ENCODE results near the gene ALPL. TPM values are rescaled to one million over a fixed set of nuclear protein-coding genes. Genes with fewer than 3 reads are reported as not detected.

ALPL gene
- total and polyA plus RNA-seq, 4 donors, result 3.3 to 93.1 (median 40.7) TPM

DNA sequence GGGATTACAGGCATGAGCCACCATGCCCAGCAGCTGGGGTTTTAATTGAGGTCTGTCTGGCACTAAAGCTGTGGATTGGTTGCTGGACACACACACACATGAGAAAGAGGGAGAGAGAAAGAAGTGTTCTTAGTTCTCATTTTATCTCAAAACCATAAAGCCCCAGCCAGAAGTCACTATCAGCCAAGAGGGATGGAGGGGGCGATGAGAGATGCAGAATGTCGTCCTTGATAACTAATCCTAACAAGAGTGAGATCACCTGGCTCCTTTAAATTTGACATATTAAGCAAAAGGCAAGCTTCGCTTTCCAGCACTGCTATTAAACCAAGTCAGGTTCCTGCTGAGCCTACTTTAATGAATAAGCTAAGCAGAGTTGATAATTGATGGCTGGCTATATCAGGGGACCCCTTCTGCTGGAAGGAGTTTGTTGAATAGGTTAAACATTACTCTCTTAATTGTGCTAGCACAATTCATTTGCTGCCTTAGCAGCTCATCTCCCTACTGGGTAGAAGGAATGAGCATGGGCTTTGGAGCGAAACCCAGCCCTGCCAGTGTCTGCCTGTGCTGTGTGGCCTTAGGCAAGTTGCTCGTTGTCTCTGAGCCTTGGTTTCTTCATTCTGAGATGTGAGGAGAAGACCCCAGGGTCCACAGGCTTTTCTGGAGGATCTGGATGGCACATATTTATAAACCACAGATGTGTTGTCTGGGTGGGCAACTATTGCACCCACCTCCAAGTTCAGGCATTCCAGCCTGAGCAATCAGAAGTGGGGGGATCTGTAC lies 50.8 kb downstream of the ALPL start:
- WGBS, result 90% methylated on average over 5 of the region's 5 CpGs
- no peaks in the 10 kb centered on the region for H3K9me3 ChIP-seq (ENCODE audit: control insufficient read depth in 4 of 4, low read length in 3 of 4)
- H3K27me3 ChIP-seq (ENCODE audit: control insufficient read depth in 4 of 4, insufficient read depth in 4 of 4, low read length in 3 of 4), result no peaks in the 10 kb centered on the region
- H3K4me3 ChIP-seq (ENCODE audit: low read depth in 1 of 3, low read length in 3 of 3), result no peak overlapping the region
- H3K9ac ChIP-seq (ENCODE audit: low read depth in 1 of 2, low read length in 2 of 2), result no peak overlapping the region
- TF ChIP-seq REST (IDR thresholded peaks at IDR 0.05), result no peak
- TF ChIP-seq GABPA (IDR thresholded peaks at IDR 0.05 in 1 of 2, conservative IDR thresholded peaks at IDR 0.05 in 1 of 2), result no peak
- no peak for DNase-seq (ENCODE audit: low spot score)
- no peak overlapping the region for H3K27ac ChIP-seq (ENCODE audit: low read depth in 1 of 2, low read length in 2 of 2)
- H3K36me3 ChIP-seq (ENCODE audit: control insufficient read depth in 4 of 4, insufficient read depth in 3 of 4, low read depth in 1 of 4, low read length in 3 of 4), result peaks cover 2 to 39% (median 19%) of the 10 kb centered on the region in 4 donors
- no peaks in the 10 kb centered on the region for H3K4me1 ChIP-seq (ENCODE audit: control insufficient read depth in 4 of 4, insufficient read depth in 4 of 4, low read length in 3 of 4)

DNA sequence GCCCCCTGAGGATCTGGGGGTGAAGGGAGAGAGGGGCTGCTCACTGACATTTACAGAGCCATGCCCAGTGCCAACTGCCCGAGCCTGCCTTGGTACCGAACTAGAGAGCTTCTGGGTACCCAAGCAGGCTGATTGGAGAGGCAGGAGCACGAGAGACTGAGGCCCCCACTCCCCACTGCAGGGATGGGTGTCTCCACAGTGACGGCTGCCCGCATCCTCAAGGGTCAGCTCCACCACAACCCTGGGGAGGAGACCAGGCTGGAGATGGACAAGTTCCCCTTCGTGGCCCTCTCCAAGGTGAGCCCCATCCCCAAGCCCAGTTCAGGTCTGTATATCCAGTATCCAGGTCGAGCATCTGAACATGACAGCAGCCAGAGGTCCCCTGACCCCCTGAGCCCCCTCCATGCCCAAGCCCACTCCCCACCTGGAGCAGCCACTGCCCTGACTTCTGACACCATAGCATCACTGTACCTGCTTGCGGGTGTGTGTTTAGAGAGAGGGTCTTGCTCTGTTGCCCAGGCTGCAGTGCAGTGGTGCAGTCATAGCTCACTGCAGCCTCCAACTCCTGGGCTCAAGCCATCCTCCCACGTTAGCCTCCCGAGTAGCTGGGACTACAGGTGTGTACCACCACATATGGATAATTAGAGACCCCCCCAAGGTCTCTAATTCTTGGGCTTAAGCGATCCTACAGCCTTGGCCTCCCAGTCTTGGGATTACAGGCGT lies 51.9 kb downstream of the ALPL start:
- no peak for DNase-seq (ENCODE audit: low spot score)
- 95% methylated on average over 12 of the region's 12 CpGs for WGBS

More for the DNA sequence above, 51.9 kb downstream of the ALPL start:
- Histone ChIP-seq H3K9ac (ENCODE audit: low read depth in 1 of 2, low read length in 2 of 2) (no peak overlapping the region), H3K36me3 (ENCODE audit: control insufficient read depth in 4 of 4, insufficient read depth in 3 of 4, low read depth in 1 of 4, low read length in 3 of 4) (peaks cover 2 to 39% (median 20%) of the 10 kb centered on the region in 4 donors), H3K4me1 (ENCODE audit: control insufficient read depth in 4 of 4, insufficient read depth in 4 of 4, low read length in 3 of 4) (no peaks in the 10 kb centered on the region), H3K4me3 (ENCODE audit: low read depth in 1 of 3, low read length in 3 of 3) (no peak overlapping the region), H3K27me3 (ENCODE audit: control insufficient read depth in 4 of 4, insufficient read depth in 4 of 4, low read length in 3 of 4) (no peaks in the 10 kb centered on the region), H3K9me3 (ENCODE audit: control insufficient read depth in 4 of 4, low read length in 3 of 4) (no peaks in the 10 kb centered on the region), H3K27ac (ENCODE audit: low read depth in 1 of 2, low read length in 2 of 2) (no peak overlapping the region)
- no peak for TF ChIP-seq HNF4A (conservative IDR thresholded peaks at IDR 0.05)
- no peak for TF ChIP-seq EGR1 (IDR thresholded peaks at IDR 0.05; ENCODE audit: low read depth in 2 of 2)
- TF ChIP-seq, protein P1, sequence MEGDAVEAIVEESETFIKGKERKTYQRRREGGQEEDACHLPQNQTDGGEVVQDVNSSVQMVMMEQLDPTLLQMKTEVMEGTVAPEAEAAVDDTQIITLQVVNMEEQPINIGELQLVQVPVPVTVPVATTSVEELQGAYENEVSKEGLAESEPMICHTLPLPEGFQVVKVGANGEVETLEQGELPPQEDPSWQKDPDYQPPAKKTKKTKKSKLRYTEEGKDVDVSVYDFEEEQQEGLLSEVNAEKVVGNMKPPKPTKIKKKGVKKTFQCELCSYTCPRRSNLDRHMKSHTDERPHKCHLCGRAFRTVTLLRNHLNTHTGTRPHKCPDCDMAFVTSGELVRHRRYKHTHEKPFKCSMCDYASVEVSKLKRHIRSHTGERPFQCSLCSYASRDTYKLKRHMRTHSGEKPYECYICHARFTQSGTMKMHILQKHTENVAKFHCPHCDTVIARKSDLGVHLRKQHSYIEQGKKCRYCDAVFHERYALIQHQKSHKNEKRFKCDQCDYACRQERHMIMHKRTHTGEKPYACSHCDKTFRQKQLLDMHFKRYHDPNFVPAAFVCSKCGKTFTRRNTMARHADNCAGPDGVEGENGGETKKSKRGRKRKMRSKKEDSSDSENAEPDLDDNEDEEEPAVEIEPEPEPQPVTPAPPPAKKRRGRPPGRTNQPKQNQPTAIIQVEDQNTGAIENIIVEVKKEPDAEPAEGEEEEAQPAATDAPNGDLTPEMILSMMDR (IDR thresholded peaks at IDR 0.05; ENCODE audit: low read depth, low read length, missing input control), result no peak
- TF ChIP-seq, protein P2, sequence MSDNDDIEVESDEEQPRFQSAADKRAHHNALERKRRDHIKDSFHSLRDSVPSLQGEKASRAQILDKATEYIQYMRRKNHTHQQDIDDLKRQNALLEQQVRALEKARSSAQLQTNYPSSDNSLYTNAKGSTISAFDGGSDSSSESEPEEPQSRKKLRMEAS (IDR thresholded peaks at IDR 0.05), result no peak
- no peak for TF ChIP-seq RXRA (IDR thresholded peaks at IDR 0.05)
- TF ChIP-seq FOXA1 (IDR thresholded peaks at IDR 0.05), result no peak
- no peak for TF ChIP-seq NR2F2 (IDR thresholded peaks at IDR 0.05)
- no peak for TF ChIP-seq SP1 (IDR thresholded peaks at IDR 0.05)
- no peak for TF ChIP-seq TAF1 (conservative IDR thresholded peaks at IDR 0.05)
- TF ChIP-seq GABPA (IDR thresholded peaks at IDR 0.05 in 1 of 2, conservative IDR thresholded peaks at IDR 0.05 in 1 of 2), result no peak
- no peak for TF ChIP-seq YY1 (IDR thresholded peaks at IDR 0.05)
- TF ChIP-seq, protein P3, sequence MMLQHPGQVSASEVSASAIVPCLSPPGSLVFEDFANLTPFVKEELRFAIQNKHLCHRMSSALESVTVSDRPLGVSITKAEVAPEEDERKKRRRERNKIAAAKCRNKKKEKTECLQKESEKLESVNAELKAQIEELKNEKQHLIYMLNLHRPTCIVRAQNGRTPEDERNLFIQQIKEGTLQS (IDR thresholded peaks at IDR 0.05), result no peak
- TF ChIP-seq REST (IDR thresholded peaks at IDR 0.05), result no peak

Measured in liver (tissue), 9 donors.